OCI-LY1 (cell line): ENCODE measurements around the gene NYAP1.

ENCODE experiments used
- CTCF ChIP-seq: fragments of 200-600 bp; sonication (generic), shearing (Covaris generic); IDR thresholded peaks from 2 replicates; pipeline ENCODE4 v1.5.1; 2017; ENCODE audit warnings: mild to moderate bottlenecking, antibody characterized with exemption, low read length, moderate library complexity, mixed read lengths
- EZH2 ChIP-seq: fragments of 200-600 bp; sonication (generic), shearing (Covaris generic); IDR thresholded peaks from 2 replicates; pipeline ENCODE4 v1.8.0; 2017; ENCODE audit warnings: borderline replicate concordance, mixed run types, mild to moderate bottlenecking, antibody characterized with exemption, low read length, moderate library complexity, mixed read lengths

- no peak for TF ChIP-seq CTCF
- TF ChIP-seq EZH2 = no peak
Observed at GRCh38 chr7:100510437-100511239, 26.9 kb downstream of the NYAP1 start.
